CD14-positive monocyte (primary cell): ENCODE results near the gene MTHFSD. TPM values are rescaled to one million over a fixed set of nuclear protein-coding genes. Genes with fewer than 3 reads are reported as not detected.

Source experiments
- DNase-seq, 3 donors: peaks; one replicate each; pipeline ENCODE4 v3.0.0-alpha.2; 2011 to 2022
- H2AFZ ChIP-seq: 2 replicates; pipeline ENCODE4 v1.6.0; 2012; ENCODE audit warnings: mild to moderate bottlenecking, low read depth, low read length, inconsistent platforms; ENCODE audit not compliant: insufficient read depth, poor library complexity, severe bottlenecking
- H3K27ac ChIP-seq, 2 donors: 1 replicate in 1 of 2; 2 replicates in 1 of 2; pipeline ENCODE4 v1.5.1; 2012 to 2013; ENCODE audit warnings: low read length in 2 of 2, control low read depth in 1 of 2, inconsistent platforms in 1 of 2, low read depth in 1 of 2, mild to moderate bottlenecking in 1 of 2
- H3K27me3 ChIP-seq, 2 donors: one replicate each; pipeline versions ENCODE4 v1.6.0 to v1.6.1; 2011 to 2013; ENCODE audit warnings: low read length in 2 of 2; ENCODE audit not compliant: control insufficient read depth in 2 of 2, insufficient read depth in 2 of 2
- H3K36me3 ChIP-seq, 2 donors: replicated peaks in 1 of 2; 1 replicate in 1 of 2; 2 replicates in 1 of 2; pipeline versions ENCODE4 v1.5.1 to v1.6.1; 2012 to 2013; ENCODE audit warnings: low read length in 2 of 2, control low read depth in 1 of 2, inconsistent platforms in 1 of 2, mild to moderate bottlenecking in 1 of 2; ENCODE audit not compliant: insufficient read depth in 2 of 2, control insufficient read depth in 1 of 2
- H3K4me1 ChIP-seq, 2 donors: 1 replicate in 1 of 2; 2 replicates in 1 of 2; pipeline versions ENCODE4 v1.5.1 to v1.6.1; 2012 to 2013; ENCODE audit warnings: low read length in 2 of 2, control low read depth in 1 of 2, inconsistent platforms in 1 of 2, mild to moderate bottlenecking in 1 of 2, moderate library complexity in 1 of 2; ENCODE audit not compliant: insufficient read depth in 2 of 2, control insufficient read depth in 1 of 2
- H3K4me2 ChIP-seq: replicated peaks from 2 replicates; pipeline ENCODE3; 2012; ENCODE audit warnings: low read length, moderate library complexity, mild to moderate bottlenecking; ENCODE audit not compliant: poor library complexity, severe bottlenecking; ENCODE audit errors: extremely low read depth
- H3K4me3 ChIP-seq, 3 experiments: fragments of 200-600 bp in 1 of 3; sonication (generic) in 1 of 3; replicated peaks in 1 of 3; 1 replicate in 2 of 3; 2 replicates in 1 of 3; pipeline ENCODE4 v1.5.1; 2011 to 2013; ENCODE audit warnings: low read length in 3 of 3, mild to moderate bottlenecking in 3 of 3, control low read depth in 2 of 3, low read depth in 2 of 3, inconsistent platforms in 1 of 3, moderate library complexity in 1 of 3
- H3K79me2 ChIP-seq: 2 replicates; pipeline ENCODE4 v1.6.0; 2012; ENCODE audit warnings: mild to moderate bottlenecking, control low read depth, inconsistent platforms, low read length, moderate library complexity; ENCODE audit not compliant: insufficient read depth
- H3K9ac ChIP-seq: 2 replicates; pipeline ENCODE4 v1.6.0; 2017; ENCODE audit warnings: low read length, mild to moderate bottlenecking; ENCODE audit not compliant: insufficient read depth, poor library complexity, severe bottlenecking
- H3K9me3 ChIP-seq, 2 donors: replicated peaks in 1 of 2; 1 replicate in 1 of 2; 2 replicates in 1 of 2; pipeline versions ENCODE4 v1.5.1 to v1.6.1; 2012 to 2013; ENCODE audit warnings: low read length in 2 of 2, control low read depth in 1 of 2; ENCODE audit not compliant: control insufficient read depth in 1 of 2, insufficient read depth in 1 of 2
- H4K20me1 ChIP-seq: 2 replicates; pipeline ENCODE4 v1.6.0; 2012; ENCODE audit warnings: mild to moderate bottlenecking, low read length, control low read depth, moderate library complexity; ENCODE audit not compliant: insufficient read depth
- H3K27ac Mint-ChIP-seq, 7 donors: one replicate each; pipeline ENCODE4 v1.8.0; 2020; ENCODE audit warnings: mild to moderate bottlenecking in 7 of 7, mixed read lengths in 7 of 7, moderate library complexity in 6 of 7, inconsistent platforms in 2 of 7
- H3K27me3 Mint-ChIP-seq, 3 donors: one replicate each; pipeline ENCODE4 v1.8.0; 2021 to 2022; ENCODE audit warnings: low read depth in 3 of 3, mild to moderate bottlenecking in 3 of 3, mixed read lengths in 3 of 3, moderate library complexity in 3 of 3, inconsistent platforms in 1 of 3
- H3K36me3 Mint-ChIP-seq, 2 donors: one replicate each; pipeline ENCODE4 v1.8.0; 2020; ENCODE audit warnings: mixed read lengths in 2 of 2, inconsistent platforms in 1 of 2, mild to moderate bottlenecking in 1 of 2
- H3K4me1 Mint-ChIP-seq: one replicate; pipeline ENCODE4 v1.8.0; 2020; ENCODE audit warnings: mild to moderate bottlenecking, mixed read lengths
- H3K4me3 Mint-ChIP-seq, 2 donors: one replicate each; pipeline ENCODE4 v1.8.0; 2020; ENCODE audit warnings: mild to moderate bottlenecking in 2 of 2, mixed read lengths in 2 of 2, moderate library complexity in 1 of 2
- H3K9me3 Mint-ChIP-seq, 7 donors: one replicate each; pipeline ENCODE4 v1.8.0; 2020 to 2022; ENCODE audit warnings: mixed read lengths in 7 of 7, mild to moderate bottlenecking in 6 of 7, moderate library complexity in 6 of 7, inconsistent platforms in 2 of 7
- CTCF ChIP-seq: fragments of 200-600 bp; IDR thresholded peaks from one replicate; pipeline ENCODE4 v1.8.0; 2022; ENCODE audit warnings: antibody characterized with exemption, mild to moderate bottlenecking
- WGBS: methylation state at CpG from one replicate; pipeline ENCODE4 v1.1.5; 2013; ENCODE audit warnings: missing lambda C conversion rate; ENCODE audit not compliant: insufficient coverage; 5-methylcytosine and 5-hydroxymethylcytosine counted together
- intact Hi-C, 2 donors: fragments of 100-400 bp; cut with micrococcal nuclease; formaldehyde crosslinking; loops; one replicate each; pipeline versions ENCODE4 v1.15.0 to v1.15.1; 2023
- polyA plus RNA-seq, 3 donors: library from polyadenylated mRNA; depleted of rRNA in 1 of 3; unstranded in 2 of 3; stranded (reverse) in 1 of 3; fragments of 300-500 nt in 2 of 3; fragments of >200 nt in 1 of 3; fragmentation: Illumina TruSeq in 2 of 3; gene quantifications; 1 replicate in 2 of 3; 2 replicates in 1 of 3; pipeline ENCODE4 v1.2.3, GENCODE V29; 2012 to 2021

Gene MTHFSD
- polyA plus RNA-seq, 3 donors = 7.2 to 14.1 (median 11.7) TPM

GRCh38 chr16:86513471-86514277, 41.4 kb downstream of the MTHFSD start:
- DNase-seq = no peak
- Histone ChIP-seq H3K4me2 (no peak overlapping the region), H3K9me3 (peaks cover 0 to 4% of the 10 kb centered on the region in 2 donors), H4K20me1 (no peaks in the 10 kb centered on the region), H3K27ac (no peak overlapping the region), H3K9ac (no peak overlapping the region), H3K4me1 (peaks cover 5 to 11% of the 10 kb centered on the region in 2 donors), H3K36me3 (no peaks in the 10 kb centered on the region), H3K4me3 (no peak overlapping the region), H3K27me3 (peaks cover 58 to 94% of the 10 kb centered on the region in 2 donors), H2AFZ (no peak overlapping the region), H3K79me2 (no peaks in the 10 kb centered on the region)
- peak overlapping the region in 1 of 2 donors; percentile 86 for H3K4me3 Mint-ChIP-seq
- peaks cover 0 to 12% (median 2%) of the 10 kb centered on the region in 7 donors for H3K9me3 Mint-ChIP-seq
- peaks cover 9% of the 10 kb centered on the region for H3K4me1 Mint-ChIP-seq
- peaks cover 0 to 3% of the 10 kb centered on the region in 2 donors for H3K36me3 Mint-ChIP-seq
- H3K27ac Mint-ChIP-seq = no peak overlapping the region
- TF ChIP-seq CTCF = no peak
- peaks cover 80 to 99% (median 88%) of the 10 kb centered on the region in 3 donors for H3K27me3 Mint-ChIP-seq
- WGBS = 14% methylated on average over 18 of the region's 35 CpGs
- intact Hi-C loops = no loop called here

GRCh38 chr16:86512860-86513470, 42.1 kb downstream of the MTHFSD start:
- H3K27ac Mint-ChIP-seq = peak overlapping the region in 2 of 7 donors; percentile 35 to 68
- H3K9ac ChIP-seq = no peak overlapping the region

More at GRCh38 chr16:86512860-86513470, 42.1 kb downstream of the MTHFSD start:
- TF ChIP-seq CTCF = no peak
- Histone ChIP-seq H3K27ac (no peak overlapping the region), H3K4me1 (peaks cover 5 to 11% of the 10 kb centered on the region in 2 donors), H3K79me2 (no peaks in the 10 kb centered on the region), H3K27me3 (peaks cover 65 to 92% of the 10 kb centered on the region in 2 donors), H4K20me1 (no peaks in the 10 kb centered on the region), H3K4me2 (no peak overlapping the region), H3K9me3 (peaks cover 0 to 7% of the 10 kb centered on the region in 2 donors), H2AFZ (no peak overlapping the region), H3K36me3 (no peaks in the 10 kb centered on the region), H3K4me3 (no peak overlapping the region)
- 8% methylated on average over 23 of the region's 29 CpGs for WGBS
- intact Hi-C loops = no loop called here
- Mint-ChIP-seq H3K4me3 (peak overlapping the region in 1 of 2 donors; percentile 68), H3K36me3 (peaks cover 0 to 4% of the 10 kb centered on the region in 2 donors), H3K27me3 (peaks cover 81 to 99% (median 90%) of the 10 kb centered on the region in 3 donors), H3K4me1 (peaks cover 9% of the 10 kb centered on the region), H3K9me3 (peaks cover 0 to 11% (median 2%) of the 10 kb centered on the region in 7 donors)
- no peak for DNase-seq
